K562 (cell line): ENCODE data around the gene RHOF. TPM values are rescaled to one million over a fixed set of nuclear protein-coding genes. Genes with fewer than 3 reads are reported as not detected.
A peak's percentile ranks its signal among the peaks of the same experiment; 100 is the strongest.

Source experiments
- BRCA1 ChIP-seq, 2 experiments: fragments of 450-650 bp in 1 of 2; sonication (generic) in 1 of 2; formaldehyde crosslinking in 1 of 2; IDR thresholded peaks; 2 replicates each; pipeline versions ENCODE4 v1.5.0 to v1.6.1; 2017 to 2020; ENCODE audit warnings: mild to moderate bottlenecking in 1 of 2, missing genetic modification reagents in 1 of 2
- CBFA2T3 ChIP-seq: fragments of 450-650 bp; IDR thresholded peaks from 2 replicates; pipeline ENCODE4 v1.6.1; 2017
- CTCF ChIP-seq, 3 experiments: IDR thresholded peaks in 2 of 3; conservative IDR thresholded peaks in 1 of 3; 2 replicates each; pipeline ENCODE4 v1.5.1; 2011 to 2012; ENCODE audit warnings: low read length in 3 of 3, mild to moderate bottlenecking in 3 of 3, control low read depth in 2 of 3, improper control_type of control experiment in 1 of 3, inconsistent platforms in 1 of 3, low read depth in 1 of 3, mixed read lengths in 1 of 3, moderate library complexity in 1 of 3; ENCODE audit not compliant: insufficient read depth in 2 of 3
- GABPA ChIP-seq: fragments of 200-800 bp; sonication (Bioruptor generic); conservative IDR thresholded peaks from 2 replicates; pipeline ENCODE4 v1.6.1; 2016; ENCODE audit warnings: low read depth, missing genetic modification characterization, missing compliant biosample characterization
- NCOA1 ChIP-seq: fragments of 450-650 bp; IDR thresholded peaks from 2 replicates; pipeline ENCODE4 v1.6.1; 2016; ENCODE audit warnings: low read depth
- NFE2 ChIP-seq: IDR thresholded peaks from 2 replicates; pipeline ENCODE4 v1.6.1; 2014; ENCODE audit warnings: antibody characterized with exemption, low read depth
- NFRKB ChIP-seq: fragments of 450-650 bp; IDR thresholded peaks from 2 replicates; pipeline ENCODE4 v1.6.1; 2016; ENCODE audit warnings: low read depth
- NFYB ChIP-seq: IDR thresholded peaks from 2 replicates; pipeline ENCODE4 v1.6.1; 2011; ENCODE audit warnings: mild to moderate bottlenecking, moderate library complexity; ENCODE audit not compliant: insufficient read length; ENCODE audit errors: extremely low read depth
- NR2C2 ChIP-seq, 2 experiments: fragments of 200-800 bp in 1 of 2; sonication (Bioruptor generic) in 1 of 2; sonication (generic) in 1 of 2; formaldehyde crosslinking in 1 of 2; IDR thresholded peaks; 2 replicates each; pipeline versions ENCODE4 v1.6.1 to v1.8.0; 2016 to 2022; ENCODE audit warnings: mild to moderate bottlenecking in 1 of 2, missing compliant biosample characterization in 1 of 2, missing genetic modification characterization in 1 of 2, missing genetic modification reagents in 1 of 2
- POLR2G ChIP-seq: fragments of 200-400 bp; formaldehyde crosslinking; IDR thresholded peaks from 2 replicates; pipeline ENCODE4 v1.6.1; 2017; ENCODE audit warnings: low read depth, mild to moderate bottlenecking, antibody characterized with exemption, low read length, moderate library complexity
- SMAD3 ChIP-seq: fragments of 450-650 bp; formaldehyde crosslinking; conservative IDR thresholded peaks from 2 replicates; pipeline ENCODE4 v1.4.0; 2020; ENCODE audit warnings: mild to moderate bottlenecking
- SMAD4 ChIP-seq: fragments of 250-450 bp; sonication (Bioruptor Pico); conservative IDR thresholded peaks from 2 replicates; pipeline ENCODE4 v1.8.0; 2021; ENCODE audit warnings: inconsistent platforms, mild to moderate bottlenecking, moderate library complexity
- ZNF431 ChIP-seq: sonication (generic); formaldehyde crosslinking; IDR thresholded peaks from 2 replicates; pipeline ENCODE4 v1.8.0; 2022; ENCODE audit warnings: mild to moderate bottlenecking, missing genetic modification reagents
- polyA plus RNA-seq, 8 experiments: library from polyadenylated mRNA; depleted of rRNA in 4 of 8; stranded (reverse) in 5 of 8; unstranded in 3 of 8; fragments of >200 nt; fragmentation: Nextera tagmentation in 2 of 8; fragmentation: Illumina TruSeq in 1 of 8; extraction: Ambion mirVana in 2 of 8; extraction: Trizol in 1 of 8; gene quantifications; 2 replicates each; pipeline versions ENCODE4 v1.2.1 to v1.2.3, GENCODE V29; 2011 to 2014; ENCODE audit warnings: inconsistent platforms in 1 of 8, missing spikeins in 1 of 8
- total RNA-seq, 7 experiments: library from RNA; depleted of rRNA in 6 of 7; stranded (reverse); fragments of >200 nt in 6 of 7; fragmentation: Illumina TruSeq in 2 of 7; extraction: Trizol in 2 of 7; gene quantifications; 2 replicates each; pipeline versions ENCODE4 v1.2.1 to v1.2.3, GENCODE V29; 2011 to 2021; ENCODE audit warnings: low replicate concordance in 1 of 7
- TF ChIP-seq, protein P1 (sequence below), 2 experiments: fragments of 450-650 bp; formaldehyde crosslinking in 1 of 2; IDR thresholded peaks; 2 replicates each; pipeline versions ENCODE4 v1.4.0 to v1.6.1; 2014 to 2020; ENCODE audit warnings: mild to moderate bottlenecking in 2 of 2, borderline replicate concordance in 1 of 2, low read depth in 1 of 2
- TF ChIP-seq, protein P2 (sequence below): fragments of 450-650 bp; IDR thresholded peaks from 2 replicates; pipeline ENCODE4 v1.6.1; 2017; ENCODE audit warnings: mild to moderate bottlenecking, moderate library complexity

RHOF gene
- total and polyA plus RNA-seq, 9 of the 15 experiments (the other 6 are each of a cell fraction or from before 2014, with no cell fraction given): 0.13 to 10.1 (median 4.0) TPM

- TF ChIP-seq NR2C2 (CRISPR knock-in tag; IDR thresholded peaks at IDR 0.05) (0 out of 2 replicates have a peak, but pooled peaks have one; percentile 20), NR2C2 (tag; IDR thresholded peaks at IDR 0.05) (peak; percentile 38; the same call in 1 of the 2 replicates), GABPA (no peak), NFE2 (no peak), NCOA1 (no peak), NFRKB (no peak), BRCA1 (IDR thresholded peaks at IDR 0.05) (no peak), BRCA1 (CRISPR knock-in tag; IDR thresholded peaks at IDR 0.05) (no peak), POLR2G (peak; percentile 78), CBFA2T3 (no peak), SMAD4 (CRISPR knock-in tag) (no peak), NFYB (no peak), ZNF431 (no peak), CTCF (IDR thresholded peaks at IDR 0.05 in 2 of 3, conservative IDR thresholded peaks at IDR 0.05 in 1 of 3; ENCODE audit: insufficient read depth in 2 of 3, low read depth in 1 of 3, low read length in 3 of 3) (peak; percentile 86 to 97 (median 91)), SMAD3 (CRISPR knock-in tag) (no peak)
- TF ChIP-seq, protein P1, sequence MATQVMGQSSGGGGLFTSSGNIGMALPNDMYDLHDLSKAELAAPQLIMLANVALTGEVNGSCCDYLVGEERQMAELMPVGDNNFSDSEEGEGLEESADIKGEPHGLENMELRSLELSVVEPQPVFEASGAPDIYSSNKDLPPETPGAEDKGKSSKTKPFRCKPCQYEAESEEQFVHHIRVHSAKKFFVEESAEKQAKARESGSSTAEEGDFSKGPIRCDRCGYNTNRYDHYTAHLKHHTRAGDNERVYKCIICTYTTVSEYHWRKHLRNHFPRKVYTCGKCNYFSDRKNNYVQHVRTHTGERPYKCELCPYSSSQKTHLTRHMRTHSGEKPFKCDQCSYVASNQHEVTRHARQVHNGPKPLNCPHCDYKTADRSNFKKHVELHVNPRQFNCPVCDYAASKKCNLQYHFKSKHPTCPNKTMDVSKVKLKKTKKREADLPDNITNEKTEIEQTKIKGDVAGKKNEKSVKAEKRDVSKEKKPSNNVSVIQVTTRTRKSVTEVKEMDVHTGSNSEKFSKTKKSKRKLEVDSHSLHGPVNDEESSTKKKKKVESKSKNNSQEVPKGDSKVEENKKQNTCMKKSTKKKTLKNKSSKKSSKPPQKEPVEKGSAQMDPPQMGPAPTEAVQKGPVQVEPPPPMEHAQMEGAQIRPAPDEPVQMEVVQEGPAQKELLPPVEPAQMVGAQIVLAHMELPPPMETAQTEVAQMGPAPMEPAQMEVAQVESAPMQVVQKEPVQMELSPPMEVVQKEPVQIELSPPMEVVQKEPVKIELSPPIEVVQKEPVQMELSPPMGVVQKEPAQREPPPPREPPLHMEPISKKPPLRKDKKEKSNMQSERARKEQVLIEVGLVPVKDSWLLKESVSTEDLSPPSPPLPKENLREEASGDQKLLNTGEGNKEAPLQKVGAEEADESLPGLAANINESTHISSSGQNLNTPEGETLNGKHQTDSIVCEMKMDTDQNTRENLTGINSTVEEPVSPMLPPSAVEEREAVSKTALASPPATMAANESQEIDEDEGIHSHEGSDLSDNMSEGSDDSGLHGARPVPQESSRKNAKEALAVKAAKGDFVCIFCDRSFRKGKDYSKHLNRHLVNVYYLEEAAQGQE (IDR thresholded peaks at IDR 0.05; ENCODE audit: borderline replicate concordance): peak; percentile 84; the same call in 1 of the 2 replicates
- TF ChIP-seq, protein P1 (CRISPR knock-in tag; IDR thresholded peaks at IDR 0.05; ENCODE audit: low read depth): no peak; the same call in 1 of the 2 replicates
- TF ChIP-seq, protein P2, sequence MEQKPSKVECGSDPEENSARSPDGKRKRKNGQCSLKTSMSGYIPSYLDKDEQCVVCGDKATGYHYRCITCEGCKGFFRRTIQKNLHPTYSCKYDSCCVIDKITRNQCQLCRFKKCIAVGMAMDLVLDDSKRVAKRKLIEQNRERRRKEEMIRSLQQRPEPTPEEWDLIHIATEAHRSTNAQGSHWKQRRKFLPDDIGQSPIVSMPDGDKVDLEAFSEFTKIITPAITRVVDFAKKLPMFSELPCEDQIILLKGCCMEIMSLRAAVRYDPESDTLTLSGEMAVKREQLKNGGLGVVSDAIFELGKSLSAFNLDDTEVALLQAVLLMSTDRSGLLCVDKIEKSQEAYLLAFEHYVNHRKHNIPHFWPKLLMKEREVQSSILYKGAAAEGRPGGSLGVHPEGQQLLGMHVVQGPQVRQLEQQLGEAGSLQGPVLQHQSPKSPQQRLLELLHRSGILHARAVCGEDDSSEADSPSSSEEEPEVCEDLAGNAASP: no peak
Observed at GRCh38 chr12:121811434-121812319, 18.2 kb upstream of the RHOF start (continued).
